OCI-LY7 (cell line): ENCODE results near the gene STXBP1.

Experiments used
- CTCF ChIP-seq: fragments of 200-600 bp; sonication (generic); conservative IDR thresholded peaks from 2 replicates; pipeline ENCODE4 v1.5.1; 2014; ENCODE audit warnings: mild to moderate bottlenecking, antibody characterized with exemption, low read length, moderate library complexity, mixed read lengths
- EZH2phosphoT487 ChIP-seq: fragments of 200-600 bp; sonication (generic); IDR thresholded peaks from 2 replicates; pipeline ENCODE4 v1.6.1; 2018; ENCODE audit warnings: low read depth, borderline replicate concordance, mild to moderate bottlenecking, mixed run types, antibody characterized with exemption, low read length, moderate library complexity, mixed read lengths

DNA sequence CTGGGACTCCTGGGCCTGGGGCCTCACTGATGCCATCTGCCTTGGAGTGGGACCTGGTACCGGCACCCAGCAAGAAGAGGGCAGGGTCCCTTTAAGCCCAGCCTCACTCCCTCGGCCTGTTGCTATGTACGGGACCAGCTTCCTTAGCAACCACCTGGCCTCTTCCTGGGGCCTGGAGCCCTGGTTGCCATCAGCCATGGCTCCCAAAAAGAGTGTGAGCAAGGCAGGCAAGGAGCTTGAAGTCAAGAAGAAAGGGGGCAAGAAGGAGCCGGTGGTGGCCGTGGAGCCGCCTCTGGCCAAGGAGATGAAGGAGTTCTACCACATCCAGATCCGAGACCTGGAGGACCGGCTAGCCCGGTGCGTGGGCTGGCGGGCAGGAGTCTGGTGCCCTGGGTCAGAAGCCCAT, 94.8 kb downstream of the STXBP1 start, which contains the start of gene CFAP157:
- no peak for TF ChIP-seq CTCF
- no peak for TF ChIP-seq EZH2phosphoT487
